Fibroblast of the conjunctiva (primary cell): ENCODE measurements around the gene KCNK17.

ENCODE experiments used
- DNase-seq: peaks from one replicate; pipeline ENCODE4 v3.0.0-alpha.2; 2010; ENCODE audit warnings: low read depth

KCNK17 gene

GRCh38 chr6:39335780-39336545 lies 21.7 kb upstream of the KCNK17 start:
- DNase-seq = no peak

- DNase-seq = no peak
Observed at GRCh38 chr6:39333644-39334438, 19.6 kb upstream of the KCNK17 start.

- no peak for DNase-seq
Observed at GRCh38 chr6:39330476-39330875, 16.3 kb upstream of the KCNK17 start.

GRCh38 chr6:39330057-39330456 lies 15.8 kb upstream of the KCNK17 start:
- no peak for DNase-seq

- no peak for DNase-seq
Observed at GRCh38 chr6:39328066-39328465, 13.8 kb upstream of the KCNK17 start.

GRCh38 chr6:39327507-39327906 lies 13.3 kb upstream of the KCNK17 start:
- DNase-seq = no peak

- no peak for DNase-seq
Observed at GRCh38 chr6:39322306-39322850, 8.2 kb upstream of the KCNK17 start, which contains the start of gene KCNK16. TSS of gene KCNK16 (minus strand) at chr6:39322702. CDS start at chr6:39322540, 162 bp downstream.

GRCh38 chr6:39321761-39322160 lies 7.5 kb upstream of the KCNK17 start:
- no peak for DNase-seq

GRCh38 chr6:39320363-39320984 lies 6.3 kb upstream of the KCNK17 start:
- DNase-seq = no peak

- DNase-seq = no peak
Observed at GRCh38 chr6:39319621-39320362, 5.6 kb upstream of the KCNK17 start.

- DNase-seq = no peak
Observed at GRCh38 chr6:39317256-39317655, 3.0 kb upstream of the KCNK17 start.

GRCh38 chr6:39313526-39314272 lies 520 bp downstream of the KCNK17 start:
- DNase-seq = no peak

GRCh38 chr6:39312912-39313525 lies 1.2 kb downstream of the KCNK17 start:
- no peak for DNase-seq

- DNase-seq = no peak
Observed at GRCh38 chr6:39310542-39310941, 3.7 kb downstream of the KCNK17 start.

- peak; percentile 44 for DNase-seq
Observed at GRCh38 chr6:39309942-39310531, 4.2 kb downstream of the KCNK17 start.

- no peak for DNase-seq
Observed at GRCh38 chr6:39307462-39307861, 6.8 kb downstream of the KCNK17 start.

GRCh38 chr6:39304951-39305350 lies 9.3 kb downstream of the KCNK17 start:
- DNase-seq = no peak

- no peak for DNase-seq
Observed at GRCh38 chr6:39303425-39304153, 10.6 kb downstream of the KCNK17 start.

- peak; percentile 30 for DNase-seq
Observed at GRCh38 chr6:39302669-39303424, 11.4 kb downstream of the KCNK17 start.
